ENCODE measurements around the gene CCDC57.

Gene CCDC57

GRCh38 chr17:82245134-82246039 is 32.7 kb upstream of the CCDC57 start:
- DNase-seq, result no peak

GRCh38 chr17:82244413-82245133 is 31.9 kb upstream of the CCDC57 start:
- DNase-seq, result no peak

- no peak for DNase-seq
These were observed 31.2 kb upstream of the CCDC57 start for GRCh38 chr17:82243648-82244412.

- no peak for DNase-seq
These were observed 30.5 kb upstream of the CCDC57 start for GRCh38 chr17:82242977-82243647.

GRCh38 chr17:82242698-82242976 is 30.0 kb upstream of the CCDC57 start:
- no peak for DNase-seq

GRCh38 chr17:82241926-82242697 is 29.5 kb upstream of the CCDC57 start:
- DNase-seq, result no peak

GRCh38 chr17:82241183-82241925 is 28.7 kb upstream of the CCDC57 start:
- no peak for DNase-seq

GRCh38 chr17:82240506-82241182 is 28.0 kb upstream of the CCDC57 start:
- no peak for DNase-seq

- DNase-seq, result no peak
These were observed 27.4 kb upstream of the CCDC57 start for GRCh38 chr17:82239926-82240505.

GRCh38 chr17:82239401-82239925 is 26.8 kb upstream of the CCDC57 start:
- no peak for DNase-seq

GRCh38 chr17:82238472-82239201 is 26.0 kb upstream of the CCDC57 start:
- DNase-seq, result peak; percentile 77

GRCh38 chr17:82237746-82238471 is 25.3 kb upstream of the CCDC57 start:
- no peak for DNase-seq

- no peak for DNase-seq
These were observed 24.6 kb upstream of the CCDC57 start for GRCh38 chr17:82237083-82237745.

- DNase-seq, result peak; percentile 68
These were observed 23.7 kb upstream of the CCDC57 start for GRCh38 chr17:82236142-82236971.

- no peak for DNase-seq
These were observed 23.1 kb upstream of the CCDC57 start for GRCh38 chr17:82235775-82236141.

- DNase-seq, result no peak
These were observed 22.6 kb upstream of the CCDC57 start for GRCh38 chr17:82235056-82235774.

All from central memory CD4-positive, alpha-beta T cell (primary cell).